HG02763 (cell line): Measurements from ENCODE around the gene HMGN1.

ENCODE experiments used
- ATAC-seq: cut with Tn5 transposase; IDR thresholded peaks from one replicate; pipeline ENCODE4 v1.9.1; 2021; ENCODE audit warnings: mild to moderate bottlenecking, moderate library complexity; ENCODE audit not compliant: unreplicated experiment

The HMGN1 gene

DNA sequence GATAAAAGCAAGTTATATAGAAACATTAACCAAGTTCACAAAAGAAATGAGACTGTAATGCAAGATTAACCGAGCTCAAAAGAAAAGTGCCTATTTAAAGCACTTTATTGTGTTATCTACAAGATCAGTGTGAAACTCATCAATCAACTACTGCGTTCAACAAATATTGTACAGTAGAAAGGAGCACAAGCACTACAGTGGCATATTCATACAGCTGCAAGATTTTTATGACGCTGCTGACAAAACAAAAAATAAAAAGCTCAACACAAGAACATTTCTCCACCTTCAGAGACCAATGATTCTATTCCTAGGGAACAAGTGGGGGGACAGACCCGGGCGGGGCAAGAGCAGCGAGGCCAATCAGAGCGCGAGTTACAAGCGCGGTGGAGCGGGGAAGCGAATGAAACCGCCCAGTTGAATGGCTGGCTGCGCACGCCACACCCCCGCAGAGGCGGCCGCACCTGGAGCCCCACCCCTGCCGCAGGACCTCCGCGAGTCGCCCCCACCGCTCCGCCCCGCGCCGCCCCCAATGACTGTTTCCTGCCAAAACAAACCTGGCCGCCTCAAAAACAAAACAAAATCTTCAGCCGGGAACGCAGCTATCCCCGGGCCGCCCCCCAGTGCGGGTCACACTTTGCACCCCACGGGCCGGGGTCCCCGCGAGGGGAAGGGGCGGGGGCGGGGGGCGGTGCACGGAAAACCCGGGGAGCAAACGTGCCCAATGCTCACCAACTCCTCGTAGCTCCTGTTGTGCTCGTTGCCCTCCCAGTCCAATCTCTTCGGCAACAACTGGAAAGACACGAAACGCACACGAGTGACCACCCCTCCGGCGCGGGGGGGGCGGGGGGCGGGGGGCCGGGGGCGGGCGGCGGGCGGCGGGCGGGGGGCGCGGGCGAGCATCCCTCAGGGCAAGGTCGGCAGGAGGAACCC is 36.5 kb downstream of the HMGN1 start:
- peak; percentile 80 for ATAC-seq

DNA sequence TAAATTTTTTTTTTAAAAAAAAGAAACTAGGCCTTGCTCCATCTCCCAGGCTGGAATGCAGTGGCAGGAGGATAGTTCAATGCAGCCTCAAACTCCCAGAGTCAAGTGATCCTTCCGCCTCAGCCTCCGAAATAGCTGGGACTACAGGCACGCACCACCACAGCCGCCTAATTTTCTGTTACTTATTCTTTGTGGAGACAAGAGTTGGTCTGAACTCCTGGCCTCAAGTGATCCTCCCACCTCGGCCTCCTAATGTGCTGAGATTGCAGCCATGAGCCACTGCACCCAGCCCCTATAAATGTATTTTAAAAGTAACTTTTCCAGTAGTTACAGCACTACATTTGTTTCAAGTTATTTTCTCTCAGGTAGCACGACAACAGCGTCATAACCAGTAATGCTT is 37.7 kb downstream of the HMGN1 start:
- ATAC-seq: no peak

- no peak for ATAC-seq
These were observed 41.4 kb downstream of the HMGN1 start for GRCh38 chr21:39307466-39307865.

DNA sequence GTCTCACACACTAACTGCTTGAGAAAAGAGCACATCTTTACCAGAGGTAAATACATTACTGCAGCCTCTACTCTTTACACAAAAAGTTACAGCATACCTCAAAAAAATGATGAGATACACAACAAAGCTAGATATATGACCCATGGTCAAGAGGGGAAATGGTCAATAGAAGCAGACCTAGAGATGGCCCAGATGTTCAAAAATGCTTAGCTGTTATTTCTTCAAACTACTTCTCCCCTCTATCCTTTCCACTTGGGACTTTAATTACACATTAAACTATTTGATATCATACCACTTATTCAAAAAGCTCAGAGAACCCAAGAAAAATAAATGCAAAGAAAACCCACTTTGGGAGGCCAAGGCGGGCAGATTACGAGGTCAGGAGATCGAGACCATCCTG is 48.3 kb downstream of the HMGN1 start:
- ATAC-seq: no peak

DNA sequence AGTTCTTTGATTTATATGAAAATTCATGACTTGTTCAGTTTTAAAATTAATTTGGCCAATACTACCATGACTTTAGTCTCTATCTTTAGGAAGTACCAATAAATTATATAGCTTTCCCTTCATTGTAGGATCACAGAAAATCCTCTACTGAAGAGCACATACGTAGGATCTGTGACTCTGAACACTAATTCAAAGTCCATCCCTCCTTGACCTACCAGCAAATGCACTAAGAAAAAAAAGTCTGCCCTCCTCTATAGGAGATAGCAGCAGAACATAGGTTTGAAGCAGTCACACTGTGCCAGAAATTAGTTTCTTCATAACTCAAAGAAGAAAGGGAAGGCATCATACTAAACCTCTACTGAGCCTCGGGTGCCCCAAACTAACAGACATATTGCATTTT is 52.0 kb downstream of the HMGN1 start:
- ATAC-seq: no peak
